ENCODE results near the gene SH3BP4.

DNA sequence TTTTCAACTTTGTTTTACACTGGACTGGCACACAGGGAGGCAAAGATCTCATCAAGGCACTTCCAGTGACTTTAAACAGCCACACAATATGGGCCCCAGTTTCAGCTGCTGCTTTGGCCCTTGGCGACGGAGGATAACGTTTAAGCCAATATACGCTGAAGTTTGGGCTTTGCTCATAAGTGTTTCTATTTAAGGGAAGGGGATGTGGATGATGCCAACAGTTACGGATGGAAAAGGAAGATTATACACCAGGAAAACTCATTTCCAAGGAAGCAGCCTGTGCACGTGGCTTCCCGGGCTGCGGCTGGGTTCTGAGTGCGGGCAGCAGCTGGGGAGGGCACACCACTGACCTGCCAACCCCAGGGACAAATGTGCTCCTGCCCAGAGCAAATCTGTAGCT is 151.1 kb downstream of the SH3BP4 start:
- TF ChIP-seq GATA2 (IDR thresholded peaks at IDR 0.05; ENCODE audit: low read depth, low read length) (no peak), GATA3 (IDR thresholded peaks at IDR 0.05; ENCODE audit: low read depth, low read length) (no peak)

All from SH-SY5Y (cell line).